Activated naive CD4-positive, alpha-beta T cell treated with Interleukin-2 at 50 U/mL for 16 hours (primary cell): ENCODE results near the gene MED27.

Experiments used
- DNase-seq: peaks from one replicate; pipeline ENCODE4 v3.0.0-alpha.2; 2020

The MED27 gene

GRCh38 chr9:131874916-131875670 is 204.6 kb downstream of the MED27 start:
- DNase-seq = no peak

GRCh38 chr9:131874447-131874846 is 205.2 kb downstream of the MED27 start:
- DNase-seq = no peak

- DNase-seq = no peak
These were observed 205.7 kb downstream of the MED27 start for GRCh38 chr9:131873891-131874440.

- no peak for DNase-seq
These were observed 206.3 kb downstream of the MED27 start for GRCh38 chr9:131873335-131873734.

GRCh38 chr9:131872702-131873101 is 207.0 kb downstream of the MED27 start:
- DNase-seq = no peak

- no peak for DNase-seq
These were observed 207.7 kb downstream of the MED27 start for GRCh38 chr9:131872006-131872405.

- no peak for DNase-seq
These were observed 209.5 kb downstream of the MED27 start for GRCh38 chr9:131870156-131870555.

- no peak for DNase-seq
These were observed 210.3 kb downstream of the MED27 start for GRCh38 chr9:131869348-131869747.

- DNase-seq = no peak
These were observed 210.9 kb downstream of the MED27 start for GRCh38 chr9:131868766-131869165.

GRCh38 chr9:131867611-131868192 is 212.0 kb downstream of the MED27 start:
- DNase-seq = no peak

- DNase-seq = no peak
These were observed 214.0 kb downstream of the MED27 start for GRCh38 chr9:131865446-131866195.

- DNase-seq = no peak
These were observed 215.1 kb downstream of the MED27 start for GRCh38 chr9:131864531-131864930.

GRCh38 chr9:131863306-131863896 is 216.3 kb downstream of the MED27 start:
- DNase-seq = no peak

- no peak for DNase-seq
These were observed 217.4 kb downstream of the MED27 start for GRCh38 chr9:131862261-131862660.

- no peak for DNase-seq
These were observed 219.2 kb downstream of the MED27 start for GRCh38 chr9:131860430-131860829.

GRCh38 chr9:131858147-131858546 is 221.5 kb downstream of the MED27 start:
- DNase-seq = no peak

- no peak for DNase-seq
These were observed 223.6 kb downstream of the MED27 start for GRCh38 chr9:131856105-131856504.

- DNase-seq = no peak
These were observed 224.6 kb downstream of the MED27 start for GRCh38 chr9:131854896-131855613.

GRCh38 chr9:131854334-131854733 is 225.3 kb downstream of the MED27 start:
- DNase-seq = no peak

GRCh38 chr9:131853434-131853833 is 226.2 kb downstream of the MED27 start:
- peak; percentile 27 for DNase-seq

GRCh38 chr9:131851414-131851813 is 228.3 kb downstream of the MED27 start:
- DNase-seq = no peak

GRCh38 chr9:131849391-131849790 is 230.3 kb downstream of the MED27 start:
- no peak for DNase-seq
